Gastroesophageal sphincter (tissue), 3 donors: ENCODE results near the gene PIP5K1B.

ENCODE experiments used
- EP300 ChIP-seq: sonication (generic); formaldehyde crosslinking; IDR thresholded peaks from one replicate; pipeline ENCODE4 v1.6.1; 2017; ENCODE audit warnings: antibody characterized with exemption, mild to moderate bottlenecking
- POLR2A ChIP-seq, 2 donors: fragments of 450-650 bp; IDR thresholded peaks; one replicate each; pipeline ENCODE4 v1.6.1; 2017; ENCODE audit warnings: antibody characterized with exemption in 2 of 2, mild to moderate bottlenecking in 2 of 2, moderate library complexity in 1 of 2
- POLR2AphosphoS5 ChIP-seq: sonication (generic); formaldehyde crosslinking; IDR thresholded peaks from one replicate; pipeline ENCODE4 v1.6.1; 2017; ENCODE audit warnings: antibody characterized with exemption
- TF ChIP-seq, protein P1 (sequence below), 4 experiments: fragments of 200-600 bp in 2 of 4; fragments of 450-650 bp in 2 of 4; sonication (generic) in 1 of 4; IDR thresholded peaks; one replicate each; pipeline ENCODE4 v1.5.1; 2017 to 2019; ENCODE audit warnings: antibody characterized with exemption in 4 of 4, mild to moderate bottlenecking in 2 of 4, moderate library complexity in 2 of 4

DNA sequence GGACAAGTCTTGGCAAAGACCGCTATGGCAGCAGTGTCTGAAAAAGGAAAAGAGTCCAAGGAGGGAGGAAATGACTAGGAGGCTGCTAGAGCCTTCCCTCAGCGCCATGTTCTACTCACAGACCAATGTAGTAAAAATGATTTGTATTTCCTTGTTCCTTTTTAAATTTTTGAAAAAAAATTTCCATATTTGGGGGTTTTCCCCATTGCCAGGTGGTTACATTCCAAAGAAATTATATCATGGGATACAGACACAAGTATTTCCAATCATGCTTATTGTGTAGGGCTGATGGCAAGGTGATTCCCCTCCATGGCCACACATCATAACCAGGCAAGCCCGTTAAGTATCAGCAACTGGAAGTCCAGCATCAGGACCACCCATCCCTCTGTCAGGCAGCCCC, 138.2 kb downstream of the PIP5K1B start:
- no peak for TF ChIP-seq POLR2A (IDR thresholded peaks at IDR 0.05)
- TF ChIP-seq, protein P1, sequence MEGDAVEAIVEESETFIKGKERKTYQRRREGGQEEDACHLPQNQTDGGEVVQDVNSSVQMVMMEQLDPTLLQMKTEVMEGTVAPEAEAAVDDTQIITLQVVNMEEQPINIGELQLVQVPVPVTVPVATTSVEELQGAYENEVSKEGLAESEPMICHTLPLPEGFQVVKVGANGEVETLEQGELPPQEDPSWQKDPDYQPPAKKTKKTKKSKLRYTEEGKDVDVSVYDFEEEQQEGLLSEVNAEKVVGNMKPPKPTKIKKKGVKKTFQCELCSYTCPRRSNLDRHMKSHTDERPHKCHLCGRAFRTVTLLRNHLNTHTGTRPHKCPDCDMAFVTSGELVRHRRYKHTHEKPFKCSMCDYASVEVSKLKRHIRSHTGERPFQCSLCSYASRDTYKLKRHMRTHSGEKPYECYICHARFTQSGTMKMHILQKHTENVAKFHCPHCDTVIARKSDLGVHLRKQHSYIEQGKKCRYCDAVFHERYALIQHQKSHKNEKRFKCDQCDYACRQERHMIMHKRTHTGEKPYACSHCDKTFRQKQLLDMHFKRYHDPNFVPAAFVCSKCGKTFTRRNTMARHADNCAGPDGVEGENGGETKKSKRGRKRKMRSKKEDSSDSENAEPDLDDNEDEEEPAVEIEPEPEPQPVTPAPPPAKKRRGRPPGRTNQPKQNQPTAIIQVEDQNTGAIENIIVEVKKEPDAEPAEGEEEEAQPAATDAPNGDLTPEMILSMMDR (IDR thresholded peaks at IDR 0.05): no peak
- no peak for TF ChIP-seq POLR2AphosphoS5
- TF ChIP-seq EP300: no peak
